HepG2 (cell line): Measurements from ENCODE around the gene SLC16A3. TPM values are rescaled to one million over a fixed set of nuclear protein-coding genes. Genes with fewer than 3 reads are reported as not detected.

Experiments
- ARID5B ChIP-seq: IDR thresholded peaks from 2 replicates; pipeline ENCODE4 v1.4.0; 2020; ENCODE audit warnings: mild to moderate bottlenecking, missing genetic modification reagents
- CBFB ChIP-seq: sonication (generic); formaldehyde crosslinking; IDR thresholded peaks from 2 replicates; pipeline ENCODE4 v1.4.0; 2020; ENCODE audit warnings: missing genetic modification reagents
- ERF ChIP-seq: IDR thresholded peaks from 2 replicates; pipeline ENCODE4 v1.6.1; 2018; ENCODE audit warnings: missing biosample characterization, missing genetic modification reagents
- FOXC1 ChIP-seq: sonication (generic); formaldehyde crosslinking; IDR thresholded peaks from 2 replicates; pipeline ENCODE4 v1.8.0; 2022; ENCODE audit warnings: mild to moderate bottlenecking, missing genetic modification reagents, borderline replicate concordance
- KDM5B ChIP-seq: sonication (generic); formaldehyde crosslinking; IDR thresholded peaks from 2 replicates; pipeline ENCODE4 v1.4.0; 2020; ENCODE audit warnings: missing genetic modification reagents, mild to moderate bottlenecking, borderline replicate concordance
- KMT2A ChIP-seq: sonication (generic); formaldehyde crosslinking; IDR thresholded peaks from 2 replicates; pipeline ENCODE4 v1.4.0; 2020; ENCODE audit warnings: missing genetic modification reagents
- PBX2 ChIP-seq: IDR thresholded peaks from 2 replicates; pipeline ENCODE4 v1.6.1; 2016; ENCODE audit warnings: control low read depth
- PHF5A ChIP-seq: IDR thresholded peaks from one replicate; pipeline ENCODE4 v1.6.1; 2018; ENCODE audit warnings: low read depth, missing genetic modification reagents; ENCODE audit not compliant: unreplicated experiment
- RBM22 ChIP-seq: fragments of 200-400 bp; formaldehyde crosslinking; optimal IDR thresholded peaks from 2 replicates; pipeline ENCODE3; 2017; ENCODE audit warnings: mild to moderate bottlenecking, low read length, moderate library complexity
- RFX3 ChIP-seq: IDR thresholded peaks from 2 replicates; pipeline ENCODE4 v1.6.1; 2016; ENCODE audit warnings: missing biosample characterization, missing genetic modification reagents
- SCMH1 ChIP-seq: sonication (generic); formaldehyde crosslinking; IDR thresholded peaks from 2 replicates; pipeline ENCODE4 v1.9.0; 2021; ENCODE audit warnings: missing genetic modification reagents, mild to moderate bottlenecking, borderline replicate concordance
- SETDB1 ChIP-seq: sonication (generic); formaldehyde crosslinking; IDR thresholded peaks from 2 replicates; pipeline ENCODE4 v1.5.1; 2020; ENCODE audit warnings: missing genetic modification reagents, mild to moderate bottlenecking, borderline replicate concordance
- SMAD3 ChIP-seq: sonication (generic); formaldehyde crosslinking; IDR thresholded peaks from 2 replicates; pipeline ENCODE4 v1.4.0; 2020; ENCODE audit warnings: missing genetic modification reagents
- TCF12 ChIP-seq, 2 experiments: fragments of 450-650 bp in 1 of 2; sonication (generic) in 1 of 2; formaldehyde crosslinking in 1 of 2; IDR thresholded peaks; 2 replicates each; pipeline versions ENCODE4 v1.6.1 to v1.8.0; 2017 to 2022; ENCODE audit warnings: antibody characterized with exemption in 1 of 2, mild to moderate bottlenecking in 1 of 2, missing genetic modification reagents in 1 of 2, moderate library complexity in 1 of 2
- ZBTB44 ChIP-seq: sonication (generic); formaldehyde crosslinking; IDR thresholded peaks from 2 replicates; pipeline ENCODE4 v1.4.0; 2020; ENCODE audit warnings: missing genetic modification reagents
- ZNF264 ChIP-seq: sonication (generic); formaldehyde crosslinking; IDR thresholded peaks from 2 replicates; pipeline ENCODE4 v1.4.0; 2020; ENCODE audit warnings: missing genetic modification reagents
- ZSCAN12 ChIP-seq: sonication (generic); formaldehyde crosslinking; IDR thresholded peaks from 2 replicates; pipeline ENCODE4 v1.9.0; 2021; ENCODE audit warnings: mild to moderate bottlenecking, missing genetic modification reagents
- ZSCAN22 ChIP-seq: sonication (generic); formaldehyde crosslinking; IDR thresholded peaks from 2 replicates; pipeline ENCODE4 v1.4.0; 2020; ENCODE audit warnings: mild to moderate bottlenecking, missing genetic modification reagents
- ZSCAN30 ChIP-seq: sonication (generic); formaldehyde crosslinking; IDR thresholded peaks from 2 replicates; pipeline ENCODE4 v1.5.0; 2020; ENCODE audit warnings: mild to moderate bottlenecking, missing genetic modification reagents
- polyA plus RNA-seq, 8 experiments: library from polyadenylated mRNA; depleted of rRNA in 3 of 8; stranded (reverse) in 7 of 8; unstranded in 1 of 8; fragments of >200 nt; fragmentation: Illumina TruSeq in 4 of 8; extraction: Trizol in 4 of 8; gene quantifications; 2 replicates each; pipeline versions ENCODE4 v1.2.1 to v1.2.3, GENCODE V29; 2011 to 2016; ENCODE audit warnings: low read depth in 4 of 8, missing spikeins in 1 of 8, mixed read lengths in 1 of 8; ENCODE audit not compliant: insufficient read depth in 1 of 8
- total RNA-seq, 5 experiments: library from RNA; depleted of rRNA; stranded (reverse); fragments of >200 nt; fragmentation: Illumina TruSeq; extraction: Trizol; gene quantifications; 2 replicates each; pipeline ENCODE4 v1.2.3, GENCODE V29; 2016; ENCODE audit warnings: low read depth in 1 of 5
- TF ChIP-seq, protein P1 (sequence below): sonication (generic); formaldehyde crosslinking; IDR thresholded peaks from 2 replicates; pipeline ENCODE4 v1.4.0; 2020; ENCODE audit warnings: missing genetic modification reagents
- TF ChIP-seq, protein P2 (sequence below): sonication (generic); formaldehyde crosslinking; IDR thresholded peaks from 2 replicates; pipeline ENCODE4 v1.5.0; 2020; ENCODE audit warnings: mild to moderate bottlenecking, missing genetic modification reagents

Gene SLC16A3
- total and polyA plus RNA-seq, 2 of the 13 experiments (the other 11 are each of a cell fraction or from before 2014, with no cell fraction given): 242 to 349 TPM

DNA sequence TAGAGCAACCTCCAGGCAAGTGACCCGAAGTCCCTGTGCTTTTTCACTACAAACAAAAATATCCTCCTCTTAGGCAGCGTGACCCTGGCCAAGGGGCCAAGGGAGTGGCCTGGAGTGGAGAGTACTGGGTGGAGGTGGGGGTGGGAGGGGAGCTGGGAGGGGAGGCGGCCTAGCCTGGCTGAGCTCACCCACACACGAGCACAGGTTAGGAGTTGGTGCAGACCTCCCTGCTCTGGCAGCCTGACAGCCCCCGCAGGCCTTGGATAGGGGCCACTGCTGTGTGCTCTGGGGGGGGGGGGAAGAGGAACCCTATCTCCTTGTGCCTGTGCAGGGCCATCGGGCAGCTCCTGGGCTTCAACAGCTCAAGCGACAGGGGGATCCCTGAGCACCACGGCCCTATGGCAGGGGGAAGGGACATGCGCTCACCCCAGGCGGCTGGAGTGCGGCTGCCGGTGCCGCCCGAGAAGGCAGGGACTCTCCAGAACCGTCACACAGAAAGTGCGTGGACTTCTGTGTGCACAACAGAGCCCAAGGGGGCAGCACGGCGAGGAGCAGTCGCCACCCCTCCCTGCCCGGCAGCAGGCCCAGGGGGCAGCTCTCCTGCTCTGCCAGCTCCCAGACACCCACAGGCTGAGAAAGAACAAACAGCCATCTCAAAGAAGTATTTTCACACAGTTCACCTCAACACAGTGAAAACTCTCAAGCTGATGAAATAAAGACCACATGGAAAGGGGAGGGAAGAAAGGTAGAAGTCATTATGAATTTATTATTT lies 13.3 kb downstream of the SLC16A3 start (continued):
- TF ChIP-seq, protein P1, sequence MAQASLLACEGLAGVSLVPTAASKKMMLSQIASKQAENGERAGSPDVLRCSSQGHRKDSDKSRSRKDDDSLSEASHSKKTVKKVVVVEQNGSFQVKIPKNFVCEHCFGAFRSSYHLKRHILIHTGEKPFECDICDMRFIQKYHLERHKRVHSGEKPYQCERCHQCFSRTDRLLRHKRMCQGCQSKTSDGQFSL (CRISPR knock-in tag): peak; percentile 92
- no peak for TF ChIP-seq KMT2A (CRISPR knock-in tag)
- no peak for TF ChIP-seq CBFB
- no peak for TF ChIP-seq RFX3 (CRISPR knock-in tag)
- TF ChIP-seq KDM5B (CRISPR knock-in tag): no peak
- TF ChIP-seq ERF (CRISPR knock-in tag): peak; percentile 69; the same call in 1 of the 2 replicates
- TF ChIP-seq ZSCAN30 (CRISPR knock-in tag): no peak
- no peak for TF ChIP-seq PBX2 (CRISPR knock-in tag)
- TF ChIP-seq SCMH1: no peak
- no peak; the same call in 1 of the 2 replicates for TF ChIP-seq SMAD3 (CRISPR knock-in tag)
- TF ChIP-seq, protein P2, sequence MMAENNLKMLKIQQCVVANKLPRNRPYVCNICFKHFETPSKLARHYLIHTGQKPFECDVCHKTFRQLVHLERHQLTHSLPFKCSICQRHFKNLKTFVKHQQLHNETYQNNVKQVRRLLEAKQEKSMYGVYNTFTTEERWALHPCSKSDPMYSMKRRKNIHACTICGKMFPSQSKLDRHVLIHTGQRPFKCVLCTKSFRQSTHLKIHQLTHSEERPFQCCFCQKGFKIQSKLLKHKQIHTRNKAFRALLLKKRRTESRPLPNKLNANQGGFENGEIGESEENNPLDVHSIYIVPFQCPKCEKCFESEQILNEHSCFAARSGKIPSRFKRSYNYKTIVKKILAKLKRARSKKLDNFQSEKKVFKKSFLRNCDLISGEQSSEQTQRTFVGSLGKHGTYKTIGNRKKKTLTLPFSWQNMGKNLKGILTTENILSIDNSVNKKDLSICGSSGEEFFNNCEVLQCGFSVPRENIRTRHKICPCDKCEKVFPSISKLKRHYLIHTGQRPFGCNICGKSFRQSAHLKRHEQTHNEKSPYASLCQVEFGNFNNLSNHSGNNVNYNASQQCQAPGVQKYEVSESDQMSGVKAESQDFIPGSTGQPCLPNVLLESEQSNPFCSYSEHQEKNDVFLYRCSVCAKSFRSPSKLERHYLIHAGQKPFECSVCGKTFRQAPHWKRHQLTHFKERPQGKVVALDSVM: no peak
- TF ChIP-seq ZBTB44 (CRISPR knock-in tag): no peak
- no peak for TF ChIP-seq ZSCAN22 (CRISPR knock-in tag)
- peak; percentile 77 for TF ChIP-seq FOXC1 (CRISPR knock-in tag)
- TF ChIP-seq SETDB1 (CRISPR knock-in tag): no peak
- TF ChIP-seq ZNF264 (CRISPR knock-in tag): no peak; the same call in 1 of the 2 replicates
- TF ChIP-seq RBM22: peak; percentile 95
- TF ChIP-seq TCF12 (IDR thresholded peaks at IDR 0.05): no peak
- TF ChIP-seq TCF12 (CRISPR knock-in tag; IDR thresholded peaks at IDR 0.05): no peak
- TF ChIP-seq PHF5A (CRISPR knock-in tag): peak; percentile 15
- no peak for TF ChIP-seq ARID5B (CRISPR knock-in tag)
- TF ChIP-seq ZSCAN12: no peak
